Mammary microvascular endothelial cell (primary cell): ENCODE measurements around the gene KCNK17. TPM values are rescaled to one million over a fixed set of nuclear protein-coding genes. Genes with fewer than 3 reads are reported as not detected.

ENCODE experiments used
- total RNA-seq: library from RNA; depleted of rRNA; stranded (reverse); fragments of >200 nt; gene quantifications from 2 replicates; pipeline ENCODE4 v1.2.3, GENCODE V29; 2015

KCNK17 gene
- total RNA-seq: not detected in 2 replicates

GRCh38 chr6:39314273-39314795 is at the start of gene KCNK17:
TSS of gene KCNK17 (minus strand) at chr6:39314419. CDS start at chr6:39314320, 99 bp downstream.

GRCh38 chr6:39322306-39322850 is 8.2 kb upstream of the KCNK17 start, which contains the start of gene KCNK16:
TSS of gene KCNK16 (minus strand) at chr6:39322702. CDS start at chr6:39322540, 162 bp downstream.

Other genes starting within 250 kb of the KCNK17 start
- gene SAYSD1, start 199.2 kb downstream of the KCNK17 start, total RNA-seq: 12.2 and 13.9 TPM in 2 replicates
- gene KCNK5, start 84.9 kb downstream of the KCNK17 start, total RNA-seq: not detected in 2 replicates
- gene KCNK16, start 8.3 kb upstream of the KCNK17 start, total RNA-seq: not detected in 2 replicates